Measurements from ENCODE around the gene SQOR. TPM values are rescaled to one million over a fixed set of nuclear protein-coding genes. Genes with fewer than 3 reads are reported as not detected.
A peak's percentile ranks its signal among the peaks of the same experiment; 100 is the strongest.

SQOR gene
- total RNA-seq: 94.7 and 101 TPM in 2 replicates

DNA sequence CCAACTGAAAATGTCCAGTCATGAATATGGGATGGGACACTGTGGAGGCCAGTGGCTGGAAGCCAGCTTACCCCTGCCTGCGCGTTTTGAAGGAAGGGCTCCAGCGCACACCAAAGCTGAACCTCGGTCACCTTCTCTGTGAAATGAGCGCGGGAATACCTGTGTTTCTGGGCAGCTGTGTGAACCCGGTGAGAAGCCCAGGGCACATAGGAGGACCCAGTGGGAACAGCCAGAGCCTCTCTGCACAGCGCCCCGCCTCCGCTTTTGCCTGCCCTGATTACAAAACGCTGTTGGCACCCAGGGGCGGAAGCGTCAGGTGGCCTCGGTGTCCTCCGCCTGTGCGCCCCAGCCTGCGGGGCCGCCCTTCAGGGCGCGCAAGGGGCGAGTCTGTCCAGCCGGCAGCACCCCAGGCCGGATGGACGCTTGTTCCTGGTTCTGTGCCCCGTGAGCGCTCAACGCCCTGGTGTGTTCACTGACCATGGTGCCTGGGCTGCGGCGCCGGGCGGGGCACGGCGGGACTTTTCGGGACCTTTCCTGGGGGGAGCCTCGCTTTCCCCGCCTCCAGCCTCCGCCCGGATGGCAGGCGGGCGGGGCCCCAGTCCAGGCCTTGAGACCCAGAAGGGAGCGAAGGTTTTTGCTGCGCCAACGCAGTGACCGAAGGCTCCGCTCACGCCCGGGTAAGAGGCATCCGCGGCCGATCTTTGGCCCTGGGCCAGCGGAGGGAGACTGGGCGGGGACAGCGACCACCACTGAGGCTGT is at the start of gene SQOR:
TSS of gene SQOR (plus strand) at position 598 of the 759 bp plus-strand sequence. CDS start 23,895 bp downstream, outside the sequence.
- DNase-seq (ENCODE audit: low read depth, low spot score): no peak

DNA sequence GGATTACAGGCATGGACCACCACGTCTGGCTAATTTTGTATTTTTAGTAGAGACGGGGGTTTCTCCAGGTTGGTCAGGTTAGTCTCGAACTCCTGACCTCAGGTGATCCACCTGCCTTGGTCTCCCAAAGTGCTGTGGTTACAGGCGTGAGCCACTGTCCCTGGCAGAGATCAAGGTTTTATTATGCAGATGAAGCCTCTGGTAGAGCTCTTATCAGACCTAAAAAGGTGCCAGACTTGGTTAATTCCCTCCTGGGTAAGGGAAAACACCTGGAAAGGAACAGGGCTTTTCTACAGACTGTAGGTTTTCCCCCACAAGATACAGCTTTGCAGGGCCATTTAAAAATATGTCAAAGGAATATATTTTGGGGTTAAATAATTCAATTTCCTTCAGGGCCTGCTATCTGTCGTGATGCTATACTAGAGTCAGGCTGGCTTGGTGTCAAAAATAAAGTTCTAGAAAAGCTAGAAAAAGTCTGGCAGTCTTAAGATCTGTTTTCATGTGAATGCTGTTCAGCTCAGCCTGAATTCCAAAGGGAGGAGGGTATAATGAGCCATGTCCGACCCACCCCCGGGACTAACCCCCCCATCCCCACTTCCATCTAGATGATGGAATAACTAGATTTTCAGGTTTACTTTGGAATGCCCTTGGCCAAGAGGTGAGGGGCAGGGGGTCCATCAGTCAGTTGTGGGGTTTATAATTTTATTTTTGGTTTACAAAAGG is 49.6 kb upstream of the SQOR start:
- no peak for DNase-seq (ENCODE audit: low read depth, low spot score)

GRCh38 chr15:45586125-45586524 is 48.7 kb upstream of the SQOR start:
- DNase-seq (ENCODE audit: low read depth, low spot score): no peak

- DNase-seq (ENCODE audit: low read depth, low spot score): no peak
These were observed 48.2 kb upstream of the SQOR start for GRCh38 chr15:45586601-45587094.

- DNase-seq (ENCODE audit: low read depth, low spot score): peak; percentile 66
These were observed 47.5 kb upstream of the SQOR start, which contains the start of gene BLOC1S6 for GRCh38 chr15:45587095-45587862. BLOC1S6 (plus strand) TSS chr15:45587379; CDS start chr15:45587444, 65 bp downstream.

DNA sequence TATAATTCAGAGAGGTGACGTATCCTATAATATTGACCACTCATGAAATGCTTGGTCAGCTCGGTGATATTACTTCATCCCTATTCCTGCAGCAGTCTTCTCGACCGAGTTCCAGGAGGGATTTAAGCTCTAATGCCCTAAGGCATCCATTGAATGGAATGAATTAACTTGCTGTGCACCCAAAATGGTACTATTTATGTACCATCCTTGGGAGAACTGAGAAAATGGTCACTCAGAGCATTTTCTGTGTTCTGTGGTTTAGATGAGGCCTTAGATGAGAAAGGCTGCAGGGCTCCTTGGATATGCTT is 47.0 kb upstream of the SQOR start:
- DNase-seq (ENCODE audit: low read depth, low spot score): no peak

GRCh38 chr15:45588219-45588875 is 46.5 kb upstream of the SQOR start:
- no peak for DNase-seq (ENCODE audit: low read depth, low spot score)

DNA sequence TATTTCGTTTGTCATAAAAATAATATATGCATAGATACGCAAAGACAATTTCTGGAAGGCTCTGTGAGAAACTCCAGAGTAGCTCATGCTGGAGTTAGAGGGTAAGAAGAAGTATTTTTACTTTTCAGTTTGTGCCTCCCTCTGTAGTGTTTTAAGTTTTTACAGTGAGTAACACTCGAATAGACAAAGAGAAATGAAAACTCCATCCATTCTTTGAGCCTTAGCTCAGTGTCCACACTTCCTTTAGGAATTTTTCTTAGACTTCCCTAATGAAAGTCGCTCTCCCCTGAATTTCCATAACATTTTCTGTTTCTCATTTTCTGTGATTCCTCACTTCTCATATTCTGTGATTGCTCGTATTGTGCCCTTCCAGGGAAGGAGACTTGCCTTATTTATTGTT is 45.6 kb upstream of the SQOR start:
- DNase-seq (ENCODE audit: low read depth, low spot score): no peak

GRCh38 chr15:45594319-45594718 is 40.5 kb upstream of the SQOR start:
- DNase-seq (ENCODE audit: low read depth, low spot score): no peak

DNA sequence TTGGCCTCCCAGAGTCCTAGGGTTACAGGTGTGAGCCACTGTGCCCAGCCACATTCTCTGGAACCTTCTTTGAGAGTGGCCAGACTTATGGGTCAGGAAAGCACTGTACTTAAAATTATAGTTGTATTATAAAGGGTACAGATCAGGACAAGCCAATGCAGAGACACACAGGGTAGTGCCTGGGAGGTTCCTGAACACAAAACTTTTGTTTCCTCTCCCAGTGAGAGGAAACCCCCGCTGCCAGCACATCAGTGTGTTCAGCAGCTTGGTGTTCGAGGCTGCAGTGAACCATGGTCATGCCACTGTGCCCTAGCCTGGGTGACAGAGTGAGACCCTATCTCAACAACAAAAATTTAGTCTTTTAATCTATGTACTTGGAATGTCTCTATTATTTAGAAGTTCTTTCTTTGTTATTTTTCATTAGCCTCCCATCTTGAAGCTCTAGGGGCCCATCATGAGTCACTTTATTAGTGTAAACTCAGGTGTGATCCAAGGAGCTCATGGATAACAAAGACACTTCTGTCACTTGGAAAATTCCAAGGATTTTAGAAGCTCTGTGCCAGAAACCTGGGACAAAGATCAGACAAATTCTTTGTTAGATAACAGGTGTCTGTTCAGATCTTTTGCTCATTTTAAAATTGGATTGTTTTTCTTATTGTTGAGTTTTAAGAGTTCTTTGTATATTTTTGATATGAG is 39.8 kb upstream of the SQOR start:
- no peak for DNase-seq (ENCODE audit: low read depth, low spot score)

DNA sequence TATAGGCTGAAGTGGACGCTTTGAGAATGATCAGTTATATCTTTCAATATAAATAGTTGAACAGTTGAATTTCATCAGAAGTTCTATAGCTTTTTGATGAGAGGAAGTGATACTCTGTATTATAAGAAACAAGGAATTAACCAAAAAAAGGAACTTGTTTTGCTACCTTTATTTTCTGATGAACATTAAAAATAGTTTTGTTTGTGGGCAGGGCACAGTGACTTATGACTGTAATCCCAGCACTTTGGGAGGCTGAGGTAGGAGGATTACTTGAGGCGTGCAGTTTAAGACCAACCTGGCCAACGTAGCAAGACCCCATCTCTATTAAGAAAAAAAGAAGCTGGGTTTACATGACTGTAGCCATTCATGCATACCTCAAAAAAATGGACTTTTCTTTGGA is 30.9 kb upstream of the SQOR start:
- DNase-seq (ENCODE audit: low read depth, low spot score): no peak

GRCh38 chr15:45604326-45604725 is 30.5 kb upstream of the SQOR start:
- no peak for DNase-seq (ENCODE audit: low read depth, low spot score)

DNA sequence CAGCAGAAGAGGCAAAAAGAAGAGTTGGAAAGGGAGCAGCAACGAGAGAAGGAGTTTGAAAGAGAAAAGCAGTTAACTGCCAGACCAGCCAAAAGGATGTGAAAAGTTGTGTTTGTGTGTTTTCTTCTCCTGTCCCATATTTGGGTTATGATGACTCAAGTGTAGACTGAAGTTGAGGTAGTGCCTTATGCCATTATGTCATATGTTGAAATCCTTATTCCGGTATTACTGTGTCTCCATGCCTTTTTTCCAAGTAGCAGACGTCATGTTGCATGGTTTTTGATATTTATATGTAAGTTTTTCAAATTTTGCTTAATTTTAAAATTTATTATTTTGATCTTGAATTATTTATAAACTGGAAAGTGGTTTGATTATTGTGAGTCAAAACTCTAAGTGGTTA is 28.4 kb upstream of the SQOR start:
- DNase-seq (ENCODE audit: low read depth, low spot score): no peak

- no peak for DNase-seq (ENCODE audit: low read depth, low spot score)
These were observed 28.0 kb upstream of the SQOR start for GRCh38 chr15:45606841-45607240.

GRCh38 chr15:45611305-45611704 is 23.5 kb upstream of the SQOR start:
- no peak for DNase-seq (ENCODE audit: low read depth, low spot score)

DNA sequence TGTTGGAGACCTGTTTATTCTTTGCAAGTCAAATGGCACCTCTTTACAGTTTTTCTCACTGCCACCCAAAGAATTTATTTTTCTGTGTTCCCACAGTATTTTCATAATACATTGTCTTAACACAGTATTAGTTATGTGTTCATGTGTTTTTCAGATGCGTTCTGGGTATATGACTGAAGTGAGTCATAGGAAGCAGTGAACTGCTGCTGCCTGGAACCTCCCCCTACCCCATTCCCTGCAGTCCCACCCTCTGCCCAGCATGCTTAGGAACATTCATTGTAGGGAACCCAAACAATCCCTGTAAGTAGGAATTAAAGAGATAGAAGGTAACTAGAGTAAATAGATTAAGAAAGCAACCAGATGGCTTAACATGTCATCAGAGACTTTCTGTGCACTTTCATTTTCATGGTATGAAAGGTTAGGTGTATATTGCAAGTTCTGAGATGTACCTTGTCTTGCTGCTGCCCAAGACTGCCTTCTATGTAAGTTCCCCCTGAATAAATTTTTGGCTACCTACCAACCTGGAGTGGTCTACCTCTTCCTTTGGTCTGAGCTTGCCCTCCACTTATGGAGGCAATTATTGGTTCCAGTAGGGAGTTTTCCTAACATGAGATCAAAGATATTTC is 21.9 kb upstream of the SQOR start:
- DNase-seq (ENCODE audit: low read depth, low spot score): no peak

DNA sequence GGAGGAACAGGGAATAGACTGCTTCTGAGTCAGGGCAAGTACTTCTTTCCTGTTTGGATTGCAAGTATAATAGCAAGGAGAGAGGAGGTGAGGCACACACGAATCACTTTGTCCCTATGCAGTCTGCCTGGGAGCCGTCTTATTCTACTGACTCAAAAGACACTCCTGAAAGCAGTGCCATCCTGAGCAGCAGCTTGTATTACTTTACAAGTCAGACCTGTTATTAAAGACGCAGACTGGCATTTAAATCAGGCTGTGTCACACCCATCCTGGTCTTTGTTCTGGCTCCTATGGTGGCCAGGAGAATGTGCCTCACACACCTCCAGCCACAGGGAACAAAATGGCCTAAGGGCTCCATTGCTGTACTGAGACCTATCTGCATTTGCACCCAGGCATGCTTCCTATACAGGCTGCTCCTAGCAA is 17.9 kb upstream of the SQOR start:
- DNase-seq (ENCODE audit: low read depth, low spot score): no peak

DNA sequence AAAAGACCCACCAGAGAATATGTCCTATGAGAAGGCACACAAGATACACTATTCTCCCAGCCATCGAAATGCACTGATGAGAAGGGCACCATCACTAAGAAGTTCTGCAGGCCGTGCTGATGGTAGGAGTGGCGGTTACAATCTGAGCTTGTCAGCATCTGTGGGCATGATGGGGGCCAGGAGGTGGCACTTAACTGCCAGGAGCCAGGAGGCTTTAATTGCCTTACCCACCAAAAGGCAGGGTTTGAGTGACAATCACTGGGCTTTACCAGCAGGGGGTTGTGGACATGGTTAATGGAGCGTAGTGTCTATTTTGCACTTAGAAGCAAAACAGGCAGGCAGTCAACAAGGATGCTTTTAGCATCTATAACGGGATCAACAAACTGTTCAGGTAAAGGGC is 16.0 kb upstream of the SQOR start:
- DNase-seq (ENCODE audit: low read depth, low spot score): no peak

- no peak for DNase-seq (ENCODE audit: low read depth, low spot score)
These were observed 6.7 kb upstream of the SQOR start for GRCh38 chr15:45628136-45628535.

DNA sequence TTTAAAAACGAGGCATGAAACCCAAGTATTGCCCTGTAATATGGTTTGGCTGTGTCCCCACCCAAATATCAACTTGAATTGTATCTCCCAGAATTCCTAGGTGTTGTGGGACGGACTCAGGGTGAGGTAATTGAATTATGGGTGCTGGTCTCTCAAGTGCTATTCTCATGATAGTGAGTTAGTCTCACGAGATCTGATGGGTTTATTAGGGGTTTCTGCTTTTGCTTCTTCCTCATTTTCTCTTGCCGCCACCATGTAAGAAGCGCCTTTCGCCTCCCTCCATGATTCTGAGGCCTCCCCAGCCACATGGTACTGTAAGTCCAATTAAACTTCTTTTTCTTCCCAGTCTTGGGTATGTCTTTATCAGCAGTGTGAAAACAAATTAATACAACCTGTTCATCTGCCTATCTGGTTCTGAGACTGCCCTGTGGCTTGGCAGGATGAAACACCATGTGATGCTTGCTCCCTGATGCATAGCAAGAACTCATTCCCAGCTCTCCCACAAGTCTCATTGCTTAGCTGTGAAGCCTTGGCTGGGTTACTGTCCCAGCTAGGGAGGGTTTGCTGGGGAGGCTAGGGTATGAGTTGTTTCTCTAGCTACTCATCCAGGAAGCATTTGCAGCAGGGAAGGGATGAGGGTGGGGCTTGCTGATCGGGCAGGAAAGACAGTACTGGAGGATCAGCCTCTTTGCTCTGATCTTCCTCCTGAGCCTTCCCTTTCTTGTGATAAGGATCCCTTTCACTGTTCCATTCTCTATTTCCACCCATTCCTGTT is 3.7 kb upstream of the SQOR start:
- no peak for DNase-seq (ENCODE audit: low read depth, low spot score)
